Muscle layer of duodenum (tissue), 2 donors: ENCODE measurements around the gene TEAD3.

ENCODE experiments used
- H3K27ac ChIP-seq: one replicate; pipeline ENCODE4 v1.7.0; 2013; ENCODE audit warnings: mild to moderate bottlenecking, low read length
- H3K27me3 ChIP-seq: one replicate; pipeline ENCODE4 v1.7.0; 2013; ENCODE audit warnings: low read depth, mild to moderate bottlenecking, control low read depth, low read length
- H3K36me3 ChIP-seq, 2 donors: one replicate each; pipeline ENCODE4 v1.7.0; 2013; ENCODE audit warnings: low read length in 2 of 2, control low read depth in 1 of 2, mild to moderate bottlenecking in 1 of 2; ENCODE audit not compliant: insufficient read depth in 2 of 2, control insufficient read depth in 1 of 2
- H3K4me1 ChIP-seq, 2 donors: one replicate each; pipeline ENCODE4 v1.7.0; 2013; ENCODE audit warnings: low read length in 2 of 2, mild to moderate bottlenecking in 2 of 2, control low read depth in 1 of 2, moderate library complexity in 1 of 2; ENCODE audit not compliant: insufficient read depth in 2 of 2, control insufficient read depth in 1 of 2
- H3K4me3 ChIP-seq, 2 donors: one replicate each; pipeline ENCODE4 v1.7.0; 2013; ENCODE audit warnings: low read length in 2 of 2, low read depth in 1 of 2, mild to moderate bottlenecking in 1 of 2
- H3K9me3 ChIP-seq, 2 donors: one replicate each; pipeline ENCODE4 v1.7.0; 2013; ENCODE audit warnings: low read length in 2 of 2, control low read depth in 1 of 2, mild to moderate bottlenecking in 1 of 2; ENCODE audit not compliant: control insufficient read depth in 1 of 2
- donor health status: healthy.

The TEAD3 gene

DNA sequence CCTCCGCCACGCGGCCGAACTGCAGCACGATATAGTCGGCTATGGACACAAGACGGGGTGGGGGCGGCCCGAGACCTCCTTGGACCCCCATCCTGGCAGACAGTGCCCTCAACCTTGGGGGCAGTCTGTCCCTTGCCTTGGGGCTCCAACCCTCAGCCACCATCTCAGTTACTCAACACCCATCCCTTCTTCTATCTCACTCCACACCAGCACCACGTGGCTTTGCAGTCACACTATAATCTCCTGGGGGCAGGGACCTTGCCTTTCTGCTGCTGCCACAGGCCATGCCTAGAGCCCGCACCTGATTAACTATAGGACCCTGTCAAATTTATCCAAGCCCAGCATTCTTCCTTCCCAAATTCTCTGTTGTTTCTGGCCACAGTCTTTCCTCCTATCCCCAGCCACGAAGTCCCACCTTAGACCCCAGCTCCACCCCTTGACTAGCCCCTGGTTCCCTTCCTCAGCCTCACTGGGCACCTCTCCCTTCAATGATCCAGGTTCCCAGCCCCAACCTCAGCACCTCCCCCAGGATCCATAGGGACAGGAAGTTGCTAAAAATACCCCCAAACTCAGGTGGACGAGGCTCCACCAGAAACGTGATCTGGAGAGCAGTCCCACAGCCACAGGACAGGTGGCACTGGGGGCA lies 1.7 kb upstream of the TEAD3 start:
- Histone ChIP-seq H3K27ac (no peak overlapping the region), H3K4me3 (peak overlapping the region; percentile 44 to 68), H3K4me1 (peaks cover 10 to 30% of the 10 kb centered on the region in 2 donors), H3K27me3 (peaks cover 10% of the 10 kb centered on the region), H3K9me3 (no peaks in the 10 kb centered on the region), H3K36me3 (no peaks in the 10 kb centered on the region)

- Histone ChIP-seq H3K4me1 (peaks cover 17 to 35% of the 10 kb centered on the region in 2 donors), H3K27me3 (peaks cover 10% of the 10 kb centered on the region), H3K9me3 (no peaks in the 10 kb centered on the region), H3K27ac (peak overlapping the region; percentile 84), H3K4me3 (peak overlapping the region; percentile 44 to 68), H3K36me3 (no peaks in the 10 kb centered on the region)
Measured at GRCh38 chr6:35497571-35498421, 917 bp upstream of the TEAD3 start.

- H3K27me3 ChIP-seq, result peaks cover 10% of the 10 kb centered on the region
- peak overlapping the region; percentile 93 for H3K27ac ChIP-seq
- H3K36me3 ChIP-seq, result no peaks in the 10 kb centered on the region
- peak overlapping the region; percentile 66 to 73 for H3K4me3 ChIP-seq
- peaks cover 20 to 50% of the 10 kb centered on the region in 2 donors for H3K4me1 ChIP-seq
- no peaks in the 10 kb centered on the region for H3K9me3 ChIP-seq
Measured at GRCh38 chr6:35496036-35496840, 641 bp downstream of the TEAD3 start.

GRCh38 chr6:35495258-35496035 lies 1.4 kb downstream of the TEAD3 start:
- Histone ChIP-seq H3K36me3 (no peaks in the 10 kb centered on the region), H3K9me3 (no peaks in the 10 kb centered on the region), H3K4me1 (peaks cover 20 to 58% of the 10 kb centered on the region in 2 donors), H3K27ac (peak overlapping the region; percentile 93), H3K27me3 (peaks cover 10% of the 10 kb centered on the region), H3K4me3 (peak overlapping the region; percentile 66 to 73)

GRCh38 chr6:35494161-35494563 lies 2.7 kb downstream of the TEAD3 start:
- peaks cover 20 to 60% of the 10 kb centered on the region in 2 donors for H3K4me1 ChIP-seq

GRCh38 chr6:35493307-35493983 lies 3.4 kb downstream of the TEAD3 start:
- Histone ChIP-seq H3K9me3 (no peaks in the 10 kb centered on the region), H3K4me1 (peaks cover 20 to 58% of the 10 kb centered on the region in 2 donors), H3K27me3 (peaks cover 2% of the 10 kb centered on the region), H3K36me3 (no peaks in the 10 kb centered on the region), H3K27ac (peak overlapping the region; percentile 93), H3K4me3 (peak overlapping the region; percentile 66 to 73)

More at GRCh38 chr6:35494161-35494563, 2.7 kb downstream of the TEAD3 start:
- H3K9me3 ChIP-seq, result no peaks in the 10 kb centered on the region
- H3K27me3 ChIP-seq, result peaks cover 9% of the 10 kb centered on the region
- peak overlapping the region; percentile 93 for H3K27ac ChIP-seq
- H3K36me3 ChIP-seq, result no peaks in the 10 kb centered on the region
- peak overlapping the region; percentile 66 to 73 for H3K4me3 ChIP-seq

- H3K4me3 ChIP-seq, result peak overlapping the region in 1 of 2 donors; percentile 66
- peak overlapping the region; percentile 93 for H3K27ac ChIP-seq
- H3K4me1 ChIP-seq, result peaks cover 22 to 58% of the 10 kb centered on the region in 2 donors
- no peaks in the 10 kb centered on the region for H3K27me3 ChIP-seq
- H3K9me3 ChIP-seq, result no peaks in the 10 kb centered on the region
- H3K36me3 ChIP-seq, result no peaks in the 10 kb centered on the region
Measured at GRCh38 chr6:35492974-35493284, 4.0 kb downstream of the TEAD3 start.

DNA sequence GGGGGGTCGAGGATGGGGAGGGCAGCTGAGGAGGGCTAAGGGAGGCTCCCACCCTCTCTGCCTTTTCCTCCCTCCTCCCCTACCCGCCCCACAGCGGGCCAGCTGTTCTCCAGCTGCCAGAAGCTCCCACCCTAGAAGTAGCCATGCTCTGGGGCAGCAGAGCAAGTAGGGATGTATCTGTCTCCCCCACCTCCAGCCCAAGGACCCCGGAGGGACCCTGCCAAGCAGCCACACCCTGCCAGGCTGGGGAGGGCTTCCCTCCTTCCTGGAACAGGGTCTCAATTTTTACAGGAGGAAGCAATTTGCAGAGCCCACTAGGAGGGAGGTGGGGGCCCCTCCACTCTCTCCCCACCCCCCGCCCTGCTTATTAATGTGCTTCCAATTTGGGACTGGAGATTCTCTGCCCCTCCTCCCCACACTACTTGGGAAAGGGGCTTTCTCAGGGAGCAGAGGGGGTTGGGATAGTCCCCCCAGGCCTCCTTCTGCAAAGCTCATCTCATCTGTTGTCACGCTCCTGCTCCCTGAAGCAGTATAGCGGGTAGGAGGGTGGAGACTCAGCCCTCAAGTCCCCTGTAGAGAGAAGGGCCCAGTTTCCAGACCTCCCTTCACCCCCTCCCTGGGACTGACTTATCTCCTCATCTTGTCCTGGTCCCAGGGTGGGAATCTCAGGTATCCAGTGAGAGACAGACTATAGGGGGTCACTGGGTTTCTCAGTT lies 4.5 kb downstream of the TEAD3 start:
- Histone ChIP-seq H3K4me1 (peaks cover 26 to 61% of the 10 kb centered on the region in 2 donors), H3K9me3 (no peaks in the 10 kb centered on the region), H3K36me3 (no peaks in the 10 kb centered on the region), H3K27ac (peak overlapping the region; percentile 93), H3K27me3 (no peaks in the 10 kb centered on the region), H3K4me3 (peak overlapping the region in 1 of 2 donors; percentile 41)

DNA sequence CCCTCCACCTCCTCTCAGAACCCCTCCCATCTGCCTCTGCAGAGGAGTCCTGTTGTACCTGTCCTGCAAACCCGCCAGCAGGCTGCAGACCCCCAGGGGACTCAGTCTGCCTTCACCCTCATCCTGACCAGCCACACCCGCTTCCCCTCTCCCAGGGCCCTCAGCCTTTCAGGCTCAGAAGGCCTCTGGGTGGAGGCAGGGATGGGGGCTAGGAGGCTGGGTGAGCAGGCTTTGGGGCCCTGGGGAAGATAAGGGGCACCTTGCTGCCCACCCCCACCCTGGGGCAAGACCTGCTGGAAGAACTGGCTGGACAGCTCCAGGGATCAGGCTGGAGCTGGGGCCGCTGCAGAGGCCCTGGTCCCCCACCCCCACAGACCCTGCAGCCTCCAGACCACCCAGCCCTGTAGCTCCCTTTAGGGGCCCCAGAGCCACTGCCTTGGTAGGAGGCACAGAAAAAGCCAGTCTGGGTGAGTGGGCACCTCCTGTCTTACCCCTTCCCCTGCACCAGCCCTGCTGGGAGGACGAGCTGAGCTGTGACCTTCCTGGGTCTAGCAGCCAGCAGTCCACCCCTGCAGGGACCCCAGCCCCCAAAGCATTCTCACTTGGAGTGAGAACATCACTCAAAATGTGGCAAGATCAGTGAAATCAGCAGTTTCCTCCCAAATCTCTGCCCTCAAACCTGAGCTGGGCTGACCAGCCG lies 5.2 kb downstream of the TEAD3 start:
- H3K27ac ChIP-seq, result peak overlapping the region; percentile 81
- H3K4me1 ChIP-seq, result peaks cover 26 to 65% of the 10 kb centered on the region in 2 donors
- H3K27me3 ChIP-seq, result no peaks in the 10 kb centered on the region
- peak overlapping the region in 1 of 2 donors; percentile 41 for H3K4me3 ChIP-seq
- H3K36me3 ChIP-seq, result no peaks in the 10 kb centered on the region
- no peaks in the 10 kb centered on the region for H3K9me3 ChIP-seq
